Measurements from ENCODE around the gene DUSP7.
"Not testable (repeated sequence)": the region's sequence is repeated elsewhere in the genome, so short reads cannot be mapped to it uniquely, and the experiment has no call there.

Gene DUSP7

DNA sequence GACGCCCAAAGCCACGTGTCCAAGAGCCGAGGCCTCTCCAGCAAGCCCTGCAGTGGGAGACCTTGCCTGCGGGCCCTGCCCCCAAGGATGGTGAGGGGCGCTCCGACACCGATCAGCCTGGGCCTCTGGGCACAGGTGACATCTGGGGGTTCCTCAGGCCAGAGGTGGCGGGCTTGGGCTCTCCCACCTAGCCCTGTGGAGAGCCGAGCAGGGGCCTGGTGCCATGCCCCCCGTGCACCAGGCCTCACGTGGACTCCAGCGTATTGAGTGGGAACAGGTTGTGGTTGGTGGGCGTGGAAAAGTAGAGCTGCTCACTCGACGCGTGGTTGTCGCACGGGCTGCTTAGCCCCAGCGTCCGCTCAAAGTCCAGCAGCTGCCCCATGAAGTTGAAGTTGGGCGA is 5.8 kb downstream of the DUSP7 start:
- DNase-seq (ENCODE audit: low spot score), result no peak
- TF ChIP-seq, protein P1, sequence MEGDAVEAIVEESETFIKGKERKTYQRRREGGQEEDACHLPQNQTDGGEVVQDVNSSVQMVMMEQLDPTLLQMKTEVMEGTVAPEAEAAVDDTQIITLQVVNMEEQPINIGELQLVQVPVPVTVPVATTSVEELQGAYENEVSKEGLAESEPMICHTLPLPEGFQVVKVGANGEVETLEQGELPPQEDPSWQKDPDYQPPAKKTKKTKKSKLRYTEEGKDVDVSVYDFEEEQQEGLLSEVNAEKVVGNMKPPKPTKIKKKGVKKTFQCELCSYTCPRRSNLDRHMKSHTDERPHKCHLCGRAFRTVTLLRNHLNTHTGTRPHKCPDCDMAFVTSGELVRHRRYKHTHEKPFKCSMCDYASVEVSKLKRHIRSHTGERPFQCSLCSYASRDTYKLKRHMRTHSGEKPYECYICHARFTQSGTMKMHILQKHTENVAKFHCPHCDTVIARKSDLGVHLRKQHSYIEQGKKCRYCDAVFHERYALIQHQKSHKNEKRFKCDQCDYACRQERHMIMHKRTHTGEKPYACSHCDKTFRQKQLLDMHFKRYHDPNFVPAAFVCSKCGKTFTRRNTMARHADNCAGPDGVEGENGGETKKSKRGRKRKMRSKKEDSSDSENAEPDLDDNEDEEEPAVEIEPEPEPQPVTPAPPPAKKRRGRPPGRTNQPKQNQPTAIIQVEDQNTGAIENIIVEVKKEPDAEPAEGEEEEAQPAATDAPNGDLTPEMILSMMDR (IDR thresholded peaks at IDR 0.05; ENCODE audit: extremely low read depth, missing control alignments), result no peak

- TF ChIP-seq, protein P1 (IDR thresholded peaks at IDR 0.05; ENCODE audit: extremely low read depth, missing control alignments), result no peak
Measured at GRCh38 chr3:52049503-52049902, 6.9 kb downstream of the DUSP7 start.

DNA sequence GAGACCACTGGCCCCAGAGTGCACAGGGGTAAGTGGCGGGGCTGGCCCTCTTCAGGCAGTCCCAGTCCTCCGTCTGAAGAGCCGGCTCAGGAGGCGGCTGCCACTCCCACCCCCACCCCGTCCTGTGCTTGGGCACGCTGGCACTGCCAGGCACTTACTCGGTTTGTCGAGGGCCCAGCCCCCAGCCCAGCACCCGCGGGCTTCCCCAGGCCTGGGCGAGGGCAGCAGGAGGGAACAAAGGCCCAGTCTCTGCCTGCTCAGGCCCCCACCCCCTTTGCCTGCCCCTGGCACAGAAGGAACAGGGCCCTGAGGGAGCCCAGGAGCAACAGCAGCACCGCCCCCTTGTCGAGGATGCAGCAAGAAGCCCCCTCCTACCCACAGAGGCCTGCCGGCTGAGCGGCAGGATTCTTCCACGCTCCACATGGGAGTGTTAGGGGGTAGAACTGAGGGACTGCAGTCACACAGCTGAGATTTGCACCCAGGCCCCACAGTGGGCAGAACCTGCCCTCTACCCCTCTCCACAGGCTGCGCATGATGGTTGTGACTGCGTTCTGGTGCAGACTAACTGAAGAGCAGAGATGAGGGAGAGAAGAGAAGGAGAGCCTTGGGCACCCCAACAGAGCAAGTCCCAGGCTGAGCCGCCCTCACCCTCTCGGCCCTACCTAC is 8.9 kb downstream of the DUSP7 start:
- no peak for DNase-seq (ENCODE audit: low spot score)
- TF ChIP-seq, protein P1 (IDR thresholded peaks at IDR 0.05; ENCODE audit: extremely low read depth, missing control alignments), result no peak

More at GRCh38 chr3:52049503-52049902, 6.9 kb downstream of the DUSP7 start:
- no peak for DNase-seq (ENCODE audit: low spot score)

DNA sequence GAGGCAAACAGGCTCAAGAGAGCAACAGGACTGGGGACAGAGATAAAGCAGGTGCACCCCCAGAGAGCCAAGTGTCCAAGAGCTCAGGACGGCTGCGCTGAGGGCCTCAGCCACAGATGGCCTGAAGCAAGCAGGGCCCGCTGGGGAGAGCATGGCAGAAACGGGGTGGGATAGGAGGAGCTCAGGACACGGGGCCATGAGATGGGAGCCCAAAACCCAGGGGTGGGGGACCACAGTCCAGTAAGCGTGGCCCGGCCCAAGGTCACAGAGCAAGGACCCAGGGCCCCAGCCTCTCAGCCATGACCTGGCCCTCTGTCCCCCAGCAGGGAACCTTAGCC is 9.5 kb downstream of the DUSP7 start:
- TF ChIP-seq, protein P1 (IDR thresholded peaks at IDR 0.05; ENCODE audit: extremely low read depth, missing control alignments), result no peak
- no peak for DNase-seq (ENCODE audit: low spot score)

GRCh38 chr3:52046186-52046901 is 10.0 kb downstream of the DUSP7 start:
- TF ChIP-seq, protein P1 (IDR thresholded peaks at IDR 0.05; ENCODE audit: extremely low read depth, missing control alignments), result no peak
- no peak for DNase-seq (ENCODE audit: low spot score)

GRCh38 chr3:52044869-52045619 is 11.3 kb downstream of the DUSP7 start:
- DNase-seq (ENCODE audit: low spot score), result no peak
- TF ChIP-seq, protein P1 (IDR thresholded peaks at IDR 0.05; ENCODE audit: extremely low read depth, missing control alignments), result no peak

- TF ChIP-seq, protein P1 (IDR thresholded peaks at IDR 0.05; ENCODE audit: extremely low read depth, missing control alignments), result no peak
Measured at GRCh38 chr3:52043750-52044149, 12.6 kb downstream of the DUSP7 start.

GRCh38 chr3:52043039-52043438 is 13.3 kb downstream of the DUSP7 start:
- DNase-seq (ENCODE audit: low spot score), result not testable (repeated sequence)

More at GRCh38 chr3:52043750-52044149, 12.6 kb downstream of the DUSP7 start:
- no peak for DNase-seq (ENCODE audit: low spot score)

Measured in GM20000 (cell line).